Activated B cell treated with CpG ODN at 0.5 μM for 24 hours (primary cell): ENCODE data around the gene OLFM3. TPM values are rescaled to one million over a fixed set of nuclear protein-coding genes. Genes with fewer than 3 reads are reported as not detected.

ENCODE experiments used
- ATAC-seq: fragments of 200-7000 bp; cut with Tn5 transposase; one replicate; pipeline ENCODE4 v1.10.0; 2021; ENCODE audit warnings: low read depth, mild to moderate bottlenecking, moderate library complexity
- CTCF ChIA-PET: fragments of 350-600 bp; sonication (Branson Sonifier 250); formaldehyde crosslinking; loops from one replicate; lab custom pipeline; 2021; ENCODE audit warnings: antibody characterized with exemption; lab: Charles Lee
- POLR2A ChIA-PET: fragments of 350-600 bp; sonication (Branson Sonifier 250); formaldehyde crosslinking; loops from one replicate; lab custom pipeline; 2021; ENCODE audit warnings: antibody characterized with exemption; lab: Charles Lee
- DNase-seq: peaks from one replicate; pipeline ENCODE4 v3.0.0; 2022
- H3K27ac Mint-ChIP-seq: one replicate; pipeline ENCODE4 v1.8.0; 2020; ENCODE audit warnings: mixed read lengths
- H3K27me3 Mint-ChIP-seq: one replicate; pipeline ENCODE4 v1.8.0; 2021; ENCODE audit warnings: mixed read lengths
- H3K36me3 Mint-ChIP-seq: one replicate; pipeline ENCODE4 v1.8.0; 2021; ENCODE audit warnings: low read depth, mixed read lengths
- H3K4me1 Mint-ChIP-seq: one replicate; pipeline ENCODE4 v1.8.0; 2021; ENCODE audit warnings: mixed read lengths
- H3K4me3 Mint-ChIP-seq: one replicate; pipeline ENCODE4 v1.8.0; 2020; ENCODE audit warnings: mild to moderate bottlenecking, mixed read lengths
- H3K9me3 Mint-ChIP-seq: one replicate; pipeline ENCODE4 v1.8.0; 2020; ENCODE audit warnings: mixed read lengths
- intact Hi-C: fragments of 100-400 bp; cut with micrococcal nuclease; formaldehyde crosslinking; loops from one replicate; pipeline ENCODE4 v1.15.1; 2024
- total RNA-seq: library from RNA; stranded (reverse); gene quantifications from 2 replicates; pipeline ENCODE4 v1.2.3, GENCODE V29; 2022
- TF ChIP-seq, protein P1 (sequence below): fragments of 200-600 bp; IDR thresholded peaks from one replicate; pipeline ENCODE4 v1.8.0; 2022; ENCODE audit warnings: antibody characterized with exemption, mild to moderate bottlenecking

The OLFM3 gene
- total RNA-seq, 1 donor from 2014 or later = not detected

DNA sequence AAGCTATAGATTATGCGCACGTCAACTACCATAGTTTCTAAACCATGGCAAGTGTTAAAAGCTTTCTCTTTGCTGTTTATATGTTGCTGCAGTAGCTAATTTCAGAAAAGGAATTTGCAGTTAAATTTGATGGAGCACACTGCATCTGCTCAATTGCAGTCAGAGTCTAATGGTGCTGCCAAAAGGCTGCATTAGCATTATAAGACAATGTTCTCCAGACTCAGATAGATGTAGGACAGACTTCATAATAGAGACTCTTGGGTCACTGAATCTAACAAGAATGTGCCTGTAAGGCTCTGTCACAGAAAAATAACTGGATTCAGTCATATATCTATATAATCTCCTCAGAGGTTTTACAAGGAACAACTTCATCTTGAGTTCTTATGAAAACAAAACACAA, 198.3 kb downstream of the OLFM3 start:
- TF ChIP-seq, protein P1, sequence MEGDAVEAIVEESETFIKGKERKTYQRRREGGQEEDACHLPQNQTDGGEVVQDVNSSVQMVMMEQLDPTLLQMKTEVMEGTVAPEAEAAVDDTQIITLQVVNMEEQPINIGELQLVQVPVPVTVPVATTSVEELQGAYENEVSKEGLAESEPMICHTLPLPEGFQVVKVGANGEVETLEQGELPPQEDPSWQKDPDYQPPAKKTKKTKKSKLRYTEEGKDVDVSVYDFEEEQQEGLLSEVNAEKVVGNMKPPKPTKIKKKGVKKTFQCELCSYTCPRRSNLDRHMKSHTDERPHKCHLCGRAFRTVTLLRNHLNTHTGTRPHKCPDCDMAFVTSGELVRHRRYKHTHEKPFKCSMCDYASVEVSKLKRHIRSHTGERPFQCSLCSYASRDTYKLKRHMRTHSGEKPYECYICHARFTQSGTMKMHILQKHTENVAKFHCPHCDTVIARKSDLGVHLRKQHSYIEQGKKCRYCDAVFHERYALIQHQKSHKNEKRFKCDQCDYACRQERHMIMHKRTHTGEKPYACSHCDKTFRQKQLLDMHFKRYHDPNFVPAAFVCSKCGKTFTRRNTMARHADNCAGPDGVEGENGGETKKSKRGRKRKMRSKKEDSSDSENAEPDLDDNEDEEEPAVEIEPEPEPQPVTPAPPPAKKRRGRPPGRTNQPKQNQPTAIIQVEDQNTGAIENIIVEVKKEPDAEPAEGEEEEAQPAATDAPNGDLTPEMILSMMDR = no peak
- Mint-ChIP-seq H3K9me3 (no peaks in the 10 kb centered on the region), H3K36me3 (no peaks in the 10 kb centered on the region), H3K4me1 (no peaks in the 10 kb centered on the region), H3K4me3 (no peak overlapping the region), H3K27me3 (no peaks in the 10 kb centered on the region), H3K27ac (no peak overlapping the region)
- DNase-seq (no peak), ATAC-seq (no peak)
- ChIA-PET CTCF (no interaction called here), POLR2A (no interaction called here)
- intact Hi-C loops = no loop called here

DNA sequence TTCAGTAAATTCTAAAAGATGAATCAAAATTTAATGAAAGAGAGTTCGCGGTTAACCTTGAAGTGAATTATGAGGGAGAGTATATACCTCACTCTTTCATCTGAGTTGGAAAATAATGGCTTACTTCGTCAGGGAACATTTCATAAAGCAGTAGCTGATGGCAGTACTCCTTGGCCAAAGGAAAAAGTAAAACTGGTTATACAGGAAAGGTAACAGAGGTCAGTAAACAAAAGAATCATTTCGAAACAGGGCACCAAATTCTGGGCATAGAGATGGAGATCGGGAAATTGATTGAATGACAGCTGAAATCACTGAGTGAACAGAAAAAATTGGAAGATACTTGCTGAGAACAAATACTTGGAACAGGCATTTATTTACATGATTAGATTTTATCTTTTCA, 199.0 kb downstream of the OLFM3 start:
- DNase-seq = no peak
- no peaks in the 10 kb centered on the region for H3K4me1 Mint-ChIP-seq
- POLR2A ChIA-PET = no interaction called here
- ATAC-seq = no peak
- TF ChIP-seq, protein P1 = no peak
- H3K27me3 Mint-ChIP-seq = no peaks in the 10 kb centered on the region
- H3K4me3 Mint-ChIP-seq = no peak overlapping the region
- no peaks in the 10 kb centered on the region for H3K9me3 Mint-ChIP-seq
- intact Hi-C loops = no loop called here
- no peaks in the 10 kb centered on the region for H3K36me3 Mint-ChIP-seq
- CTCF ChIA-PET = no interaction called here
- no peak overlapping the region for H3K27ac Mint-ChIP-seq

DNA sequence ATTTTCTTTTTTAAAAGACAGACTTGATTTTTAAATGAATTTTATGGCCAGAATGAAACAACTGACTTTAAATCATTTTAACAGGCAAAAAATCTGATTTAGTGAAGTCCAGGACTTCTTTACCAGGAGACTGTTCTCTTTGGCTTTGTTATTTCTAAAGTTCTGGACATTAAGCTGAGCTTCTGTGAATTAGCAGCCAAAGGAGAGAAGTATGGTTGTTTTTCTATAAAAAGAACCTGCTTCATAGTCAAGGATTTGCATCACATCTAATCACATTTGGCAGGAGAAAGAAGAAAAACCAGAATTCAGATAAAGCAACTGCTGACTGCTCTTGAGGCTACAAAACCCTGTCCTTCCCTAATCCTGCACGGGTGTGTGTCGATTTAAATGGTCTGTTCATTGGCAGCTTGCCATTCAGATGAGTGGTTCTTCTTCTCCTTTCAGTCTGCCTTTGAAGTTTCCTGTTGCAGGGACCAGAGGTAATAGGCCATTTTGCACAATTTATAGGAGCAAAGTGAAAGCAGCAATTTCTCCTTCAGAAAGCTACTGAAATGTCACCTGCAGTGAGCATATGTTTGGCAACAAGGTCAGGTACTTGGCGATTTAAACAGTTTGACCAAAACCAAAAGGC, 215.4 kb downstream of the OLFM3 start:
- CTCF ChIA-PET = no interaction called here
- Mint-ChIP-seq H3K4me3 (no peak overlapping the region), H3K27me3 (peaks cover 2% of the 10 kb centered on the region), H3K36me3 (no peaks in the 10 kb centered on the region), H3K9me3 (no peaks in the 10 kb centered on the region), H3K27ac (no peak overlapping the region), H3K4me1 (no peaks in the 10 kb centered on the region)
- TF ChIP-seq, protein P1 = no peak
- DNase-seq = no peak
- intact Hi-C loops = no loop called here
- no peak for ATAC-seq
- POLR2A ChIA-PET = no interaction called here

DNA sequence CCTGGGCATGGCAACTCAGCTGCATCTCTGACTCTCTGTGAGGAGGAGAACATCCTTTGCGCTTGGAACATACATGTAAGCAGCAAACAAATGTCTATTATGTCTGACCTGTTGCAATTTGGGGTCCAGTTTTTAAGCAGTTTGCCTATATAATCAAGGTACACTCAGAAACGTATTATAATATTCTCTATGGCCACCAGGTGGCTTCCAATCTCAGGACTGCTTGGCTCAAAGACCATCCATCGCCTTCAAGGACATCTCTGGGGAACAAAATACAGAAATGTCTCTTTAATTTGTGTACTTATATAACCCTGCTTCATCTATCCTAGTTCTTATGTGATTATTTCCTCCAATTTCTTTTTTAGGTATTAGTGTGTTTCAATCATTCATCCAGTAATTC, 227.2 kb downstream of the OLFM3 start:
- no peak overlapping the region for H3K4me3 Mint-ChIP-seq
- ChIA-PET CTCF (no interaction called here), POLR2A (no interaction called here)
- H3K27me3 Mint-ChIP-seq = no peaks in the 10 kb centered on the region
- no peak for DNase-seq
- H3K4me1 Mint-ChIP-seq = no peaks in the 10 kb centered on the region
- ATAC-seq = no peak
- TF ChIP-seq, protein P1 = no peak
- H3K27ac Mint-ChIP-seq = no peak overlapping the region
- intact Hi-C loops = no loop called here
- no peaks in the 10 kb centered on the region for H3K36me3 Mint-ChIP-seq
- no peaks in the 10 kb centered on the region for H3K9me3 Mint-ChIP-seq

DNA sequence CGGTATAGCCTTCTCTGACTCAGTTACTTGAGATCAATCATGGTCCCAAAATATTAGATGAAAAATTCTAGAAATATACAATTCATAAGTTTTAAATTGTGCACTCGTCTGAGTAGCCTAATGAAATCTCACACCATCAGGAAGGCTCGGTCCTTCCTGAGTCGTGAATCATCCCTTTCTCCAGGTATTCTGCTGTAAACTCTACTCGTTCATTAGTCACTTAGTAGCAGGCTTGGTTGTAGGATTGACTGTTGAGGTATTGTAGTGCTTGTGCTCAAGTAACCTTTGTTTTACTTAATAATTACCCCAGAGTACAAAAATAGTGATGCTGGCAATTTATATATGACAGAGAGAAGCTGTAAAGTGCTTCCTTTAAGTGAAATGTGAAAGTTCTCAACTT, 238.7 kb downstream of the OLFM3 start:
- no peak overlapping the region for H3K27ac Mint-ChIP-seq
- no peaks in the 10 kb centered on the region for H3K4me1 Mint-ChIP-seq
- no peaks in the 10 kb centered on the region for H3K36me3 Mint-ChIP-seq
- TF ChIP-seq, protein P1 = no peak
- intact Hi-C loops = no loop called here
- H3K27me3 Mint-ChIP-seq = no peaks in the 10 kb centered on the region
- H3K9me3 Mint-ChIP-seq = no peaks in the 10 kb centered on the region
- DNase-seq = no peak
- POLR2A ChIA-PET = no interaction called here
- CTCF ChIA-PET = no interaction called here
- no peak for ATAC-seq
- H3K4me3 Mint-ChIP-seq = no peak overlapping the region
